Uterus (tissue), 4 donors: Measurements from ENCODE around the gene AUP1. TPM values are rescaled to one million over a fixed set of nuclear protein-coding genes. Genes with fewer than 3 reads are reported as not detected.

Experiments used
- DNase-seq, 2 donors: peaks; one replicate each; pipeline ENCODE4 v3.0.0-alpha.2; 2019 to 2020
- H3K27ac ChIP-seq, 2 donors: fragments of 200-600 bp; sonication (generic); 1 replicate in 1 of 2; 2 replicates in 1 of 2; pipeline ENCODE4 v1.5.1; 2016 to 2018
- H3K27me3 ChIP-seq, 2 donors: fragments of 200-600 bp; sonication (generic); one replicate each; pipeline ENCODE4 v1.5.1; 2018 to 2019; ENCODE audit warnings: control low read depth in 1 of 2
- H3K36me3 ChIP-seq, 2 donors: fragments of 200-600 bp; sonication (generic); one replicate each; pipeline ENCODE4 v1.5.1; 2019; ENCODE audit warnings: control low read depth in 1 of 2
- H3K4me1 ChIP-seq, 2 donors: fragments of 200-600 bp; sonication (generic); one replicate each; pipeline ENCODE4 v1.5.1; 2018 to 2019; ENCODE audit warnings: control low read depth in 1 of 2
- H3K4me3 ChIP-seq, 2 donors: fragments of 200-600 bp; sonication (generic); 1 replicate in 1 of 2; 2 replicates in 1 of 2; pipeline ENCODE4 v1.5.1; 2018 to 2019; ENCODE audit warnings: mild to moderate bottlenecking in 1 of 2
- H3K9me3 ChIP-seq, 2 donors: fragments of 200-600 bp; sonication (generic); one replicate each; pipeline ENCODE4 v1.5.1; 2019; ENCODE audit warnings: control low read depth in 1 of 2
- CTCF ChIP-seq, 4 experiments: fragments of 200-600 bp in 2 of 4; fragments of 450-650 bp in 2 of 4; sonication (generic) in 2 of 4; IDR thresholded peaks; one replicate each; pipeline ENCODE4 v1.5.1; 2016 to 2019; ENCODE audit warnings: antibody characterized with exemption in 4 of 4, mild to moderate bottlenecking in 2 of 4, moderate library complexity in 1 of 4
- POLR2A ChIP-seq, 2 donors: fragments of 450-650 bp; IDR thresholded peaks; one replicate each; pipeline ENCODE4 v1.6.1; 2016; ENCODE audit warnings: antibody characterized with exemption in 2 of 2, mild to moderate bottlenecking in 1 of 2, moderate library complexity in 1 of 2
- intact Hi-C: fragments of 100-400 bp; cut with DNase I; formaldehyde crosslinking; loops from one replicate; pipeline ENCODE4 v1.15.1; 2023; ENCODE audit warnings: low total_unique reads
- total RNA-seq, 4 donors: library from RNA; depleted of rRNA in 3 of 4; stranded (reverse); fragments of >200 nt in 3 of 4; gene quantifications; one replicate each; pipeline versions ENCODE4 v1.1.0 to v1.2.4, GENCODE V29; 2014 to 2023
- donor health status: DM: yes; HTN: yes; CAD: no.

The AUP1 gene
- total RNA-seq, 4 donors from 2014 or later, result 62.8 to 87.0 (median 70.7) TPM

GRCh38 chr2:74575320-74575719 lies 45.8 kb upstream of the AUP1 start:
- H3K4me3 ChIP-seq, result no peak overlapping the region
- no peaks in the 10 kb centered on the region for H3K36me3 ChIP-seq
- H3K27ac ChIP-seq, result no peak overlapping the region
- H3K9me3 ChIP-seq, result no peaks in the 10 kb centered on the region
- intact Hi-C loops, result no loop called here
- no peak for TF ChIP-seq CTCF (IDR thresholded peaks at IDR 0.05)
- no peaks in the 10 kb centered on the region for H3K4me1 ChIP-seq
- no peak for DNase-seq
- H3K27me3 ChIP-seq, result no peaks in the 10 kb centered on the region

- no peak for TF ChIP-seq POLR2A (IDR thresholded peaks at IDR 0.05)
- no peak for TF ChIP-seq CTCF (IDR thresholded peaks at IDR 0.05)
- intact Hi-C loops, result no loop called here
- Histone ChIP-seq H3K27ac (no peak overlapping the region), H3K4me1 (no peaks in the 10 kb centered on the region), H3K4me3 (no peak overlapping the region), H3K36me3 (no peaks in the 10 kb centered on the region), H3K27me3 (no peaks in the 10 kb centered on the region), H3K9me3 (no peaks in the 10 kb centered on the region)
- no peak for DNase-seq
Observed at GRCh38 chr2:74573747-74574562, 44.4 kb upstream of the AUP1 start.

GRCh38 chr2:74572178-74572925 lies 42.8 kb upstream of the AUP1 start:
- H3K27ac ChIP-seq, result no peak overlapping the region
- no peaks in the 10 kb centered on the region for H3K36me3 ChIP-seq
- H3K4me1 ChIP-seq, result no peaks in the 10 kb centered on the region
- H3K9me3 ChIP-seq, result no peaks in the 10 kb centered on the region
- no peak overlapping the region for H3K4me3 ChIP-seq
- no peak for DNase-seq
- intact Hi-C loops, result no loop called here
- no peaks in the 10 kb centered on the region for H3K27me3 ChIP-seq
- TF ChIP-seq CTCF (IDR thresholded peaks at IDR 0.05) (no peak), POLR2A (IDR thresholded peaks at IDR 0.05) (no peak)

GRCh38 chr2:74571058-74571457 lies 41.6 kb upstream of the AUP1 start:
- no peak for DNase-seq
- H3K27ac ChIP-seq, result no peak overlapping the region
- H3K4me1 ChIP-seq, result no peaks in the 10 kb centered on the region
- no peaks in the 10 kb centered on the region for H3K36me3 ChIP-seq
- no peak overlapping the region for H3K4me3 ChIP-seq
- H3K27me3 ChIP-seq, result no peaks in the 10 kb centered on the region
- no peaks in the 10 kb centered on the region for H3K9me3 ChIP-seq
- intact Hi-C loops, result no loop called here
- TF ChIP-seq CTCF (IDR thresholded peaks at IDR 0.05) (no peak), POLR2A (IDR thresholded peaks at IDR 0.05) (no peak)

GRCh38 chr2:74569686-74570085 lies 40.2 kb upstream of the AUP1 start:
- TF ChIP-seq POLR2A (IDR thresholded peaks at IDR 0.05) (no peak), CTCF (IDR thresholded peaks at IDR 0.05) (no peak)
- Histone ChIP-seq H3K9me3 (no peaks in the 10 kb centered on the region), H3K4me1 (no peaks in the 10 kb centered on the region), H3K36me3 (no peaks in the 10 kb centered on the region), H3K27ac (no peak overlapping the region), H3K27me3 (no peaks in the 10 kb centered on the region), H3K4me3 (no peak overlapping the region)
- intact Hi-C loops, result no loop called here
- DNase-seq, result no peak
